PC-9 (cell line): ENCODE data around the gene CACNA1E. TPM values are rescaled to one million over a fixed set of nuclear protein-coding genes. Genes with fewer than 3 reads are reported as not detected.

Experiments used
- BruUV-seq: library from RNA; stranded (reverse); fragments of 400-500 nt; replicated peaks from 2 replicates; lab custom pipeline; 2021; lab: Mats Ljungman, UMichigan
- CTCF ChIA-PET: fragments of 300-600 bp; sonication (Branson Sonifier 250); formaldehyde crosslinking; loops from one replicate; lab custom pipeline; 2022; ENCODE audit warnings: antibody characterized with exemption; lab: Charles Lee
- POLR2A ChIA-PET: fragments of 300-600 bp; sonication (Branson Sonifier 250); formaldehyde crosslinking; loops from one replicate; lab custom pipeline; 2022; ENCODE audit warnings: antibody characterized with exemption; ENCODE audit not compliant: unreplicated experiment; lab: Charles Lee
- DNase-seq, 2 experiments: peaks; one replicate each; pipeline versions ENCODE4 v3.0.0 to v3.0.0-alpha.2; 2015 to 2022; ENCODE audit warnings: mixed read lengths in 1 of 2
- H2AFZ ChIP-seq: fragments of 200-600 bp; sonication (generic); 2 replicates; pipeline ENCODE4 v1.8.1; 2017; ENCODE audit warnings: antibody characterized with exemption
- H3F3A ChIP-seq: fragments of 200-600 bp; sonication (generic); 2 replicates; pipeline ENCODE4 v1.8.1; 2017; ENCODE audit warnings: antibody characterized with exemption, mild to moderate bottlenecking, low read depth; ENCODE audit not compliant: insufficient read depth
- H3K27ac ChIP-seq: fragments of 200-600 bp; sonication (generic); 2 replicates; pipeline ENCODE4 v1.6.1; 2016; ENCODE audit warnings: mixed run types
- H3K27me3 ChIP-seq: fragments of 200-600 bp; sonication (generic); 2 replicates; pipeline ENCODE4 v1.6.1; 2016; ENCODE audit warnings: low read depth, mixed run types; ENCODE audit not compliant: insufficient read depth
- H3K36me3 ChIP-seq: fragments of 200-600 bp; sonication (generic); 2 replicates; pipeline ENCODE4 v1.6.1; 2016; ENCODE audit warnings: low read depth, mixed run types
- H3K4me1 ChIP-seq: fragments of 200-600 bp; sonication (generic); replicated peaks from 2 replicates; pipeline ENCODE4 v1.6.1; 2016; ENCODE audit warnings: mixed run types; ENCODE audit not compliant: insufficient read depth
- H3K4me2 ChIP-seq: fragments of 200-600 bp; sonication (generic); 2 replicates; pipeline ENCODE4 v1.6.1; 2017; ENCODE audit warnings: mixed run types
- H3K4me3 ChIP-seq: fragments of 200-600 bp; sonication (generic); 2 replicates; pipeline ENCODE4 v1.6.1; 2016; ENCODE audit warnings: mixed run types
- H3K79me2 ChIP-seq: fragments of 200-600 bp; sonication (generic); 2 replicates; pipeline ENCODE4 v1.6.1; 2017; ENCODE audit warnings: low read depth, mixed run types
- H3K9me2 ChIP-seq: fragments of 200-600 bp; sonication (generic); 2 replicates; pipeline ENCODE4 v1.8.1; 2017; ENCODE audit warnings: mild to moderate bottlenecking; ENCODE audit not compliant: insufficient read depth
- H3K9me3 ChIP-seq: fragments of 200-600 bp; sonication (generic); 2 replicates; pipeline ENCODE4 v1.8.1; 2016; ENCODE audit warnings: low read depth; ENCODE audit not compliant: insufficient read depth
- H4K20me1 ChIP-seq: fragments of 200-600 bp; sonication (generic); 2 replicates; pipeline ENCODE4 v1.8.1; 2017; ENCODE audit not compliant: insufficient read depth
- EZH2 ChIP-seq: fragments of 200-600 bp; sonication (generic); IDR thresholded peaks from 2 replicates; pipeline ENCODE4 v1.8.0; 2017; ENCODE audit warnings: antibody characterized with exemption, low read depth
- intact Hi-C: fragments of 100-400 bp; cut with micrococcal nuclease; formaldehyde crosslinking; loops from one replicate; pipeline ENCODE4 v1.10.0; 2022; ENCODE audit not compliant: unreplicated experiment
- total RNA-seq: library from RNA; stranded (reverse); gene quantifications from 2 replicates; pipeline ENCODE4 v1.2.3, GENCODE V29; 2021
- TF ChIP-seq, protein P1 (sequence below): fragments of 200-600 bp; sonication (generic); conservative IDR thresholded peaks from 2 replicates; pipeline ENCODE4 v1.6.1; 2017; ENCODE audit warnings: mixed run types, antibody characterized with exemption, mild to moderate bottlenecking, moderate library complexity

Gene CACNA1E
- total RNA-seq, 1 experiment from 2014 or later: not detected

GRCh38 chr1:181662606-181663005 is 179.3 kb downstream of the CACNA1E start:
- H3K4me1 ChIP-seq: no peaks in the 10 kb centered on the region
- BruUV-seq: no TSS peak
- no peaks in the 10 kb centered on the region for H3K9me2 ChIP-seq
- no peak overlapping the region for H2AFZ ChIP-seq
- H3F3A ChIP-seq: no peaks in the 10 kb centered on the region
- ChIA-PET POLR2A (no interaction called here), CTCF (no interaction called here)
- no peaks in the 10 kb centered on the region for H3K79me2 ChIP-seq
- intact Hi-C loops: no loop called here
- H3K27ac ChIP-seq: no peak overlapping the region
- H4K20me1 ChIP-seq: no peaks in the 10 kb centered on the region
- no peaks in the 10 kb centered on the region for H3K27me3 ChIP-seq
- DNase-seq: no peak
- H3K4me3 ChIP-seq: no peak overlapping the region
- no peaks in the 10 kb centered on the region; the same call in 1 of the 2 replicates for H3K9me3 ChIP-seq
- H3K36me3 ChIP-seq: no peaks in the 10 kb centered on the region
- TF ChIP-seq EZH2: no peak
- TF ChIP-seq, protein P1, sequence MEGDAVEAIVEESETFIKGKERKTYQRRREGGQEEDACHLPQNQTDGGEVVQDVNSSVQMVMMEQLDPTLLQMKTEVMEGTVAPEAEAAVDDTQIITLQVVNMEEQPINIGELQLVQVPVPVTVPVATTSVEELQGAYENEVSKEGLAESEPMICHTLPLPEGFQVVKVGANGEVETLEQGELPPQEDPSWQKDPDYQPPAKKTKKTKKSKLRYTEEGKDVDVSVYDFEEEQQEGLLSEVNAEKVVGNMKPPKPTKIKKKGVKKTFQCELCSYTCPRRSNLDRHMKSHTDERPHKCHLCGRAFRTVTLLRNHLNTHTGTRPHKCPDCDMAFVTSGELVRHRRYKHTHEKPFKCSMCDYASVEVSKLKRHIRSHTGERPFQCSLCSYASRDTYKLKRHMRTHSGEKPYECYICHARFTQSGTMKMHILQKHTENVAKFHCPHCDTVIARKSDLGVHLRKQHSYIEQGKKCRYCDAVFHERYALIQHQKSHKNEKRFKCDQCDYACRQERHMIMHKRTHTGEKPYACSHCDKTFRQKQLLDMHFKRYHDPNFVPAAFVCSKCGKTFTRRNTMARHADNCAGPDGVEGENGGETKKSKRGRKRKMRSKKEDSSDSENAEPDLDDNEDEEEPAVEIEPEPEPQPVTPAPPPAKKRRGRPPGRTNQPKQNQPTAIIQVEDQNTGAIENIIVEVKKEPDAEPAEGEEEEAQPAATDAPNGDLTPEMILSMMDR: no peak
- H3K4me2 ChIP-seq: no peak overlapping the region

DNA sequence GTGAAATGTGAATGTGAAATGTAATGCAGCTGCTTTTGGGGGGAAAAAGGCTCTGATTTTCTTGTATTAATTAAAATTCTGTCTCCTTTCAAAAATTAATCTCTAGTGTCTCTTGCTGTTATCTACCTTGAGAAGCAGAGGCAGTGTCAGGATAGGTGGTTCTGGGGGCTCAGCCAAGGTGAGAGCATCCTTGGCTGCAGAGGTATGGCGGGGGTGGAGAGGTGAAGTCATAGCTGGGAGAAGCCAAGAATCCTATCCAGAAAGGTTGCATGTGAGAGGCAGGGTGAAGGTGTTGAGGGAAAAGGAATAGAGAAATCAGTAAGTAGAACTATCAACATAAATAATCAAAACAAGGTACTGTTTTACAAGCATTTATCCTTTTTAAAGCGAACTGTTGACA is 181.2 kb downstream of the CACNA1E start:
- Histone ChIP-seq H3K4me1 (no peaks in the 10 kb centered on the region), H2AFZ (no peak overlapping the region), H3K4me2 (no peak overlapping the region), H3F3A (no peaks in the 10 kb centered on the region), H3K79me2 (no peaks in the 10 kb centered on the region), H4K20me1 (no peaks in the 10 kb centered on the region; the same call in 1 of the 2 replicates), H3K27ac (no peak overlapping the region), H3K9me2 (no peaks in the 10 kb centered on the region), H3K36me3 (no peaks in the 10 kb centered on the region), H3K4me3 (no peak overlapping the region), H3K9me3 (no peaks in the 10 kb centered on the region; the same call in 1 of the 2 replicates), H3K27me3 (no peaks in the 10 kb centered on the region)
- ChIA-PET CTCF (no interaction called here), POLR2A (no interaction called here)
- no peak for DNase-seq
- TF ChIP-seq, protein P1: no peak
- TF ChIP-seq EZH2: no peak
- BruUV-seq: no TSS peak
- intact Hi-C loops: no loop called here

DNA sequence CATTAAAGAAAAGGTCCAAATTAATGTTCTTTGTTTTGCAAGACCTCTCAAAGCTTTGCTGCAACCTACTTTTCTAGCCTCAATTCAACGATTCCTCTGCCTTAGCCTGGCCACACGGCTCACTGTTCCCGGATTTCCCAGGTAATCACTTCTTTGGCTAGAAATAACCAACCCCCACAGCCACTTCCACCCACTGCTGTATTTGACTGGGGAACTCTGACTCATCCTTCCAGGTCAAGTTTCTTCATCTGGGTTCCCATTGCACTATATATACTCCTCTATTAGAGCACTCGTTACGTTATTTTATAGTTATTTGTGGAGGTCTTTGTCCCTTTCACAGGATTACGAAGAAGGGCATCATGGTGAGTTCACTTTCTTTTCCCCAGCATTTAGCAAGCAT is 185.9 kb downstream of the CACNA1E start:
- Histone ChIP-seq H3K79me2 (no peaks in the 10 kb centered on the region), H3K4me1 (no peaks in the 10 kb centered on the region), H4K20me1 (no peaks in the 10 kb centered on the region; the same call in 1 of the 2 replicates), H3K9me2 (no peaks in the 10 kb centered on the region), H3K4me2 (no peak overlapping the region), H3K36me3 (no peaks in the 10 kb centered on the region), H3K27ac (no peak overlapping the region), H2AFZ (peak overlapping the region; percentile 27; the same call in 1 of the 2 replicates), H3F3A (no peaks in the 10 kb centered on the region), H3K4me3 (no peak overlapping the region), H3K9me3 (no peaks in the 10 kb centered on the region), H3K27me3 (0 out of 2 replicates have a peak, but pooled peaks cover 3% of the 10 kb centered on the region)
- CTCF ChIA-PET: no interaction called here
- no peak for DNase-seq
- BruUV-seq: no TSS peak
- POLR2A ChIA-PET: no interaction called here
- TF ChIP-seq, protein P1: no peak
- no peak for TF ChIP-seq EZH2
- intact Hi-C loops: no loop called here
